ENCODE results near the gene CCDC33. TPM values are rescaled to one million over a fixed set of nuclear protein-coding genes. Genes with fewer than 3 reads are reported as not detected.

Gene CCDC33
- 0.12 and 0.22 TPM in 2 replicates for total RNA-seq

DNA sequence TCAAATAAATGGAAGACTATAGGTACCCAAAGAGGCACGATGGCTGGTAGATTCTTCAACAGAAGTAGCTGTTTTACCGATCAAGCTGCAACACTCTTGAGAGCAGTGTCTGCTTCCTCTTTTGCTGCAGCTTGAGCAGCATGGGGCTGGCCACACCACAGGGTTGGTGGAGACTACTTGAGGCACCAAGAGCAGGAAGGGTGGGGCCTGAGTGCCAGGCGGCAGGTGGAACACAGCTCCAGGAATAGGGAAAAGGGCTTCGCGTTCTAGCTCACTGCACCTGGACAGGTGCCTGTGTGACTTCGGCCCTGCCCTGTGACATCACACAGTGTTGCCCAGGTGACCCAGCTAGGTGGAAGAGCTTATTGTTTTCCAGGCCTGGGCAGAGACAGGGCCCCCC is at the start of gene CCDC33:
Gene CCDC33, plus strand, starts transcription at position 365 of the 400 bp plus-strand sequence. CDS start 394 bp downstream, outside the sequence.

DNA sequence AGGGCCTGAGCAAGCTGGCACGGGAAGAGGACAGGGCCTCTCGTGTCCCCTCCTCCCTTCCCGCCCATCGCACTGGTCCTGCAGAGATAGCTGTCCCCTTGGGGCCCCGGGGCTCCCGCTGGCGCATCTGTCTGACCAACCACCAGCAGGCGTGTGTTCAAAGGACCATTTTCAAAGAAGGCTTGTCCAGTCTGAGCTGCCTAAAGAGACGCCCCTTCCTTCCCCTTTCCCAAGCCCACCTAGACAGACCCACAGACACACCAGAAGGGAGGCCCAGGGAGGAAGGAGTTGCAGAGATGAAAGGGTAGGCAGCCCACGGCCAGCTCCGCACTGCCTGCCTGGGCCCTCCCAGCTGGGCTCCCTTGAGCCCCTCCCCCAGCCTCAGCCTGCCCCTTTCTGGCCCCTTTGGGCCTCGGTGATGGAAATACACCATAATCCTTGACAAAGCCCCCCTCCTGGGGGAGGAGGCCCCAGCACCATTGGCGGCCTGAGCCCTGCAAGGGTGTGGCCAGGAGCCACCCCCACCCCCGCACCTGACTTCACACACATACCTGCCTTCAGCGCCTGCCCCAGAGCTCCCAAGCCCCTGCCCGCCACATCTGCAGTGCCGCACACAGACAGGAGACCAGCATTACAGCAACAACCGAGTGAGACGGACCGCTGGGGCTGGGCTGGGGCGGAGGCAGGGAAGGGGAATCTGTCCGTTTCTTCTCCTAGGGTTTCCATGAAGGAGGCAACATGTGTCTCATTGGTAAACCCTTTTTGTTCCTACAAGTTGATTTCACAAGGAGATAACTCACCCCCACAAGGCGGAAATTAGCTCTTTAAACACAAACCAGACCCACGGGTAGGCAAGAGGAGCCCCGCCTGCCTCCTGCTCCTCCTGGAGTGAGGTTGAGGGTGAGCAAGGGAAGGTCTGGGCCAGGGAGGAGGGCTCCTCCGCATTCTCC is 33.4 kb upstream of the CCDC33 start, which contains the start of gene STRA6:
Gene STRA6, minus strand, starts transcription at position 336 of the 950 bp plus-strand sequence. CDS start 520 bp downstream, outside the sequence.

DNA sequence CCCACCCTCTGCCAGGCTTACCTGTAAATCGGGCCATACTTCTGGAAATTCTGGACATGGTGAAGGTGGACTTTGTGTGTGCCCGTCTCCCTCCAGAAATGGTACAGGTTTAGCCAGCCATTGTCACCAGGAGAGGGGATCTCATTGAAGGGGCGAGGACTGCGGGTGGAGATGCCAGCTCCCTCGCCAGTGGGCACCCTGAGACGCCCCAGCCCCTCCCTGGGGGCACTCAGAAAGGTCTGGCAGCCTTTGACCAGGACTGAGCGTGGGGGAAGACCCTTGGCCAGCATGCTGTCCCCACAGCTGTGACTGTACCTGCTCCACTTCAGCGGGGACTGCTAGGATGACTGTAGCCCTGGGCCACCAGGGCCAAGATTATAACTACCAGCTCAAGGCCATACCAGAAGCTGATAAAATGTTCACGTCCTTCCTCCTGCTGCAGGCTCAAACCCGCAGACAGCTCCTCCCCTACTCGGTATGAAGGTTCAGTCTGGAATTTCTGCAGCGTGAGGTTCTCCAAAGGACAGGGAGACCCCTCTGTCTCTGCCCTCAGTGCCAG is 131.2 kb downstream of the CCDC33 start, which contains the start of gene CYP11A1:
Gene CYP11A1, minus strand, starts transcription at position 351 of the 559 bp plus-strand sequence. Its CDS starts 61 bp downstream, at position 290.

Other genes starting within 250 kb of the CCDC33 start
- 20.4 and 21.9 TPM in 2 replicates for gene STOML1, start 244.0 kb upstream of the CCDC33 start, total RNA-seq
- 25.0 and 27.9 TPM in 2 replicates for gene PML, start 241.6 kb upstream of the CCDC33 start, total RNA-seq
- under 0.01 TPM in 1 of 2 replicates, not detected in the other for gene GOLGA6A, start 153.8 kb upstream of the CCDC33 start, total RNA-seq
- gene ISLR2, start 105.7 kb upstream of the CCDC33 start, total RNA-seq, result under 0.01 and 0.25 TPM in 2 replicates
- gene ISLR, start 62.6 kb upstream of the CCDC33 start, total RNA-seq, result 30.2 and 39.7 TPM in 2 replicates
- 3.9 and 4.5 TPM in 2 replicates for gene STRA6, start 33.5 kb upstream of the CCDC33 start, total RNA-seq
- under 0.01 and 0.11 TPM in 2 replicates for gene CYP11A1, start 131.3 kb downstream of the CCDC33 start, total RNA-seq
- 49.2 and 135 TPM in 2 replicates for gene SEMA7A, start 197.6 kb downstream of the CCDC33 start, total RNA-seq
- 29.5 and 34.6 TPM in 2 replicates for gene UBL7, start 224.8 kb downstream of the CCDC33 start, total RNA-seq